ENCODE measurements around the gene INCA1. TPM values are rescaled to one million over a fixed set of nuclear protein-coding genes. Genes with fewer than 3 reads are reported as not detected.
A peak's percentile ranks its signal among the peaks of the same experiment; 100 is the strongest.

INCA1 gene
- total RNA-seq, 2 donors from 2014 or later: 1.0 TPM; not detected in 1

DNA sequence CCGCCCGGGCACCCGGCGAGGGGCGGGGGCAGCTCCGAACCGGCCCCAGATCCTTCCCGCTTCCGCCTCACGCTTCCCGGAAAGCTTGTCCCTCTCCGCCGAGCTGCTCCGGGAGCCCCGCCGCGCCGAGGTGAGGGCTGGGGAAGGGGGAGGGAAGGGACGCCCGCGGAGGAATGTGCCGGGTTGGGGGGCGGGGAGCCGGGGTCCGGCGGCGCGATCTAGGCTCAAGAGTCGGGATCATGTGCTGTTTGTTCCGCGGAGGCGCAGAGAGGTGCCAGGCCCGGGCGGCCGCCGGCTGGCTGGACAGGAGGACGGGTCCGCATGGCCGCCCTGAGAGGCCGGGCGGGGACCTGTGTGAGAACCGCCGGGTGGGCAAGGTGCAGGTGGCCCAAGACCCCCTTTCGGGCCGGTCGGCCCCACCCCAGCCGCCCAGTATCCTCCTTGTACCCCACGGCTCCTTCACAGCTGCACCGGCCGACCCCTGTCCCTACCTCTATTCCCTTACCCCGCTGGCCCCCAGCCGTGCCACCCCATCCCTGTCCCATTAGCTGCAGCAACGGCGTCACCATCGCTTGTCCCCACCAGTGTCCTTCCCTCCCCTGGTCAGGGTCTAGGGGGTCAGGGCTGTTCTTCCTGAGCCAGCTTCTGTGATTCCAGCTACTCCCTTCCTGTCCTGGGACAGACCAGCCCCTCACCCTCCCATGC is 857 bp upstream of the INCA1 start:
- Histone ChIP-seq H3K36me3 (replicated peaks in 1 of 2; ENCODE audit: insufficient read depth in 1 of 2, low read depth in 2 of 2) (peaks cover 3 to 13% of the 10 kb centered on the region in 2 donors), H3K9me3 (no peaks in the 10 kb centered on the region), H3K27me3 (no peaks in the 10 kb centered on the region), H3K4me3 (peak overlapping the region; percentile 60 to 89), H3K27ac (peak overlapping the region; percentile 72 to 93 (median 86)), H3K4me1 (peaks cover 27% of the 10 kb centered on the region)
- DNase-seq (peak in 3 of 4 donors; percentile 59 to 64 (median 60)), ATAC-seq (no peak)
- 0 to 1% methylated on average over 13 to 54 of the region's 55 CpGs for WGBS, 2 donors
- intact Hi-C loops (cut with DNase I): no loop called here
- no peak for TF ChIP-seq CTCF (IDR thresholded peaks at IDR 0.05)
- TF ChIP-seq POLR2A (IDR thresholded peaks at IDR 0.05): no peak

GRCh38 chr17:4994081-4994595 is 3.2 kb downstream of the INCA1 start:
- Histone ChIP-seq H3K4me3 (no peak overlapping the region), H3K27me3 (no peaks in the 10 kb centered on the region), H3K9me3 (no peaks in the 10 kb centered on the region), H3K27ac (no peak overlapping the region), H3K4me1 (peaks cover 10% of the 10 kb centered on the region), H3K36me3 (replicated peaks in 1 of 2; ENCODE audit: insufficient read depth in 1 of 2, low read depth in 2 of 2) (no peaks in the 10 kb centered on the region)
- intact Hi-C loops (cut with DNase I): no loop called here
- ATAC-seq: no peak
- no peak for DNase-seq
- WGBS, 2 donors: 77 to 82% methylated on average over 6 of the region's 6 CpGs
- TF ChIP-seq CTCF (IDR thresholded peaks at IDR 0.05) (no peak), POLR2A (IDR thresholded peaks at IDR 0.05) (no peak)

- Histone ChIP-seq H3K27ac (peak overlapping the region; percentile 79 to 96 (median 88)), H3K36me3 (replicated peaks in 1 of 2; ENCODE audit: insufficient read depth in 1 of 2, low read depth in 2 of 2) (no peaks in the 10 kb centered on the region), H3K9me3 (no peaks in the 10 kb centered on the region), H3K4me1 (peaks cover 23% of the 10 kb centered on the region), H3K4me3 (peak overlapping the region; percentile 91 to 96), H3K27me3 (no peaks in the 10 kb centered on the region)
- 8 to 20% methylated on average over 17 to 30 of the region's 30 CpGs for whole genome bisulfite sequencing, 2 donors
- DNase-seq (no peak), ATAC-seq (no peak)
- TF ChIP-seq CTCF (IDR thresholded peaks at IDR 0.05) (no peak), POLR2A (IDR thresholded peaks at IDR 0.05) (no peak)
- intact Hi-C loops (cut with DNase I): no loop called here
Observed at GRCh38 chr17:4987767-4988567, 9.4 kb downstream of the INCA1 start.

- DNase-seq: peak; percentile 86 to 90 (median 88)
- Histone ChIP-seq H3K4me1 (peaks cover 23% of the 10 kb centered on the region), H3K36me3 (replicated peaks in 1 of 2; ENCODE audit: insufficient read depth in 1 of 2, low read depth in 2 of 2) (peaks cover 0 to 3% of the 10 kb centered on the region in 2 donors), H3K4me3 (peak within 1 kb of the TSS; percentile 91 to 96), H3K27ac (peak within 1 kb of the TSS; percentile 79 to 96 (median 88)), H3K27me3 (no peaks in the 10 kb centered on the region), H3K9me3 (no peaks in the 10 kb centered on the region)
- intact Hi-C loops (cut with DNase I): no loop called here
- ATAC-seq: peak; percentile 87
- peak; percentile 55 to 83 (median 68) for TF ChIP-seq CTCF (IDR thresholded peaks at IDR 0.05)
- TF ChIP-seq POLR2A (IDR thresholded peaks at IDR 0.05): peak; percentile 55 to 80 (median 78)
- WGBS, 2 donors: 1% methylated on average over 56 of the region's 78 CpGs; no CpG with 5 or more reads in 1 of the 2 donors
Observed at GRCh38 chr17:4986951-4987766, 10.2 kb downstream of the INCA1 start, which contains the start of gene CAMTA2. Gene CAMTA2, minus strand, starts transcription at chr17:4987675. Its CDS starts 1,453 bp downstream, at chr17:4986222.
